Measurements from ENCODE around the gene DND1. TPM values are rescaled to one million over a fixed set of nuclear protein-coding genes. Genes with fewer than 3 reads are reported as not detected.
"Not testable (repeated sequence)": the region's sequence is repeated elsewhere in the genome, so short reads cannot be mapped to it uniquely, and the experiment has no call there.

The DND1 gene
- polyA plus RNA-seq, 4 donors = 0.16 to 3.1 (median 1.9) TPM

DNA sequence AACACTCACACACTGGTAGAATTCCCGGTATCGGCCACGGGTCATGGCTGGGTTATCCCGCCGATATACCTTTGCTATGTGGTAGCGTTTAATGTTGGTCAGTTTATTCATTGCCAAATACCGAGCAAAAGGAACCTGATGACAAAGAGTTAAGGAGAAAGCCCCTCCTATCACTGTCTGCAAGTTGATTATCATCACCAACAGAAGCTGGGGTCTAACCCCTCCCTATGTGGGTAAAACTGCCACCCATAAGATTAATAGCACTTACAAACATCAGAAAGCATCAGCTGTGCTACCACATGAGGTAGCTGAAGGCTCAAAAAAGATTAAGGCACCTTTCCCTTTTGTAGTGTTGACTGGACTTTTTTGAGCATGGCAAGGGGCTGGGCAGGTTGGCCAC lies 5.6 kb upstream of the DND1 start:
- peaks cover 0 to 2% (median 0%) of the 10 kb centered on the region in 3 donors for H3K4me1 ChIP-seq (ENCODE audit: control insufficient read depth in 3 of 3, insufficient read depth in 2 of 3, low read depth in 1 of 3, low read length in 2 of 3)
- WGBS, 3 donors = 94 to 98% (median 98%) methylated on average over 7 of the region's 7 CpGs
- H3K27ac ChIP-seq (ENCODE audit: low read depth in 1 of 3, low read length in 2 of 3) = no peak overlapping the region
- H3K9me3 ChIP-seq (ENCODE audit: control insufficient read depth in 2 of 2, insufficient read depth in 1 of 2, low read depth in 1 of 2, low read length in 1 of 2) = no peaks in the 10 kb centered on the region
- H3K36me3 ChIP-seq (ENCODE audit: control insufficient read depth in 3 of 3, insufficient read depth in 2 of 3, low read depth in 1 of 3, low read length in 3 of 3) = peaks cover 4 to 60% (median 28%) of the 10 kb centered on the region in 3 donors
- H3K4me3 ChIP-seq (ENCODE audit: low read depth in 1 of 3, low read length in 3 of 3) = no peak overlapping the region
- no peak for DNase-seq
- H3K27me3 ChIP-seq (ENCODE audit: control insufficient read depth in 3 of 3, insufficient read depth in 3 of 3, low read length in 3 of 3) = no peaks in the 10 kb centered on the region
- FAIRE-seq = no peak

DNA sequence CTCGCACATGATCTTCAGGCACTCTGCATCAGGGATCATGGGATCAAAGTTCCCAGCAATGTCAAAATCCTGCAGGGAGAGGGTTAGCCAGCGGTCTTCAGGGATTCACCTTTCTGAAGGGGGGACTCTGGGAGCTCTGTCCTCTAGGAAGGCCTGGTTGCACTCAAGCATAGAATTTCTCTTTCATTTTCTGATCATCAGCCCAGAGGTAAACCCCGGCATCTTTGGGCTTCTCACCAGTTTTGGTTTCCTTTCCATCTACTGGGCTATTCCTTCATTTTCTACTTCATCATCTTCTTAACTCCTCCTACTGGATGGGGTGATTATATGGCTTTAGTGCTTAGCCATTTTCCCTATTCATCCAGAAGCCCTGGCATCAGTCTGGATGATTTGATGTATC lies 4.6 kb upstream of the DND1 start:
- FAIRE-seq = no peak
- Histone ChIP-seq H3K4me1 (ENCODE audit: control insufficient read depth in 3 of 3, insufficient read depth in 2 of 3, low read depth in 1 of 3, low read length in 2 of 3) (peaks cover 0 to 2% (median 0%) of the 10 kb centered on the region in 3 donors), H3K36me3 (ENCODE audit: control insufficient read depth in 3 of 3, insufficient read depth in 2 of 3, low read depth in 1 of 3, low read length in 3 of 3) (peaks cover 4 to 63% (median 28%) of the 10 kb centered on the region in 3 donors), H3K9me3 (ENCODE audit: control insufficient read depth in 2 of 2, insufficient read depth in 1 of 2, low read depth in 1 of 2, low read length in 1 of 2) (no peaks in the 10 kb centered on the region), H3K27me3 (ENCODE audit: control insufficient read depth in 3 of 3, insufficient read depth in 3 of 3, low read length in 3 of 3) (no peaks in the 10 kb centered on the region), H3K27ac (ENCODE audit: low read depth in 1 of 3, low read length in 2 of 3) (no peak overlapping the region), H3K4me3 (ENCODE audit: low read depth in 1 of 3, low read length in 3 of 3) (no peak overlapping the region)
- 70 to 95% (median 89%) methylated on average over 3 of the region's 3 CpGs for WGBS, 3 donors
- no peak for DNase-seq

DNA sequence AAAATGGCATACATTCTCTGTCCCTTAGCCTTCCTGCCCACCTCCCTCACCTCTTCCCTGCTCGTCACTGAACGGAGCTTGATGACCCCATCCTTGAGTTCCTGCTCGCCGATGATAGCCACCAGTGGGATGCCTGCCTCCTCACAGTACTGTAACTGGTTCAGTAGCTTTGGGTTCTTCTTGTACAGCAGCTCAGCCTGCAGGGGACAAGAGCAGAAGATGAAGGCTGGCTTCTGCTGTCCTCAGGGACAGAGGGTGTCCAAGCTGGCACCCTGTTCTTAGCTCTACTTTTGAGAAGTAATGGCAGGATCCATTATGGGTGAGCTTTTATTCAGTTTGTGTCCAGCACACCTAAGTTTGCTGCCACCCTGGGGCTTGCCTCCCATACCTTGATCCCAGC lies 1.3 kb upstream of the DND1 start:
- Histone ChIP-seq H3K36me3 (ENCODE audit: control insufficient read depth in 3 of 3, insufficient read depth in 2 of 3, low read depth in 1 of 3, low read length in 3 of 3) (peaks cover 11 to 70% (median 30%) of the 10 kb centered on the region in 3 donors), H3K27me3 (ENCODE audit: control insufficient read depth in 3 of 3, insufficient read depth in 3 of 3, low read length in 3 of 3) (peaks cover 0 to 2% (median 0%) of the 10 kb centered on the region in 3 donors)
- no peak for FAIRE-seq

DNA sequence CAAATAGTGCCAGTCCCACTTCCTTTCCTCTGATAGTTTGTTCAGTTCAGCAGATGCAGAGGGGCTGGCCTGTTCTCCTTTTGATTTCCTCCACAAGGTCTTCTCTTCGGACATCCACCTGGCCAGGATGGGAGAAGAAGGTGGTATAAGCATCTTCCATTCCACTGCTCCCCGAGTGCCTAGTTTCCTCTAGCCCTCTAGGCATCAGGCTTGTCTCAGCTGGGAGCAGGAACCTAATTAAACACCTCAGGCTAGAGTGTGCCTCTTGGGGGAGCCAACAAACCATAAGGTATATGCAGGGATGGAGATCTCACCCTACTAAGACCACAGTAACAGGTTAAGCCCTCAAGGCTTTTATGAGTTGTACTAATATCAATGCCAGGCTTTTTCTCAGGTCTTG lies 835 bp upstream of the DND1 start:
- 76 to 89% (median 86%) methylated on average over 2 of the region's 2 CpGs for WGBS, 3 donors
- DNase-seq (no peak), FAIRE-seq (no peak)
- Histone ChIP-seq H3K27ac (ENCODE audit: low read depth in 1 of 3, low read length in 2 of 3) (no peak overlapping the region), H3K4me3 (ENCODE audit: low read depth in 1 of 3, low read length in 3 of 3) (no peak overlapping the region), H3K36me3 (ENCODE audit: control insufficient read depth in 3 of 3, insufficient read depth in 2 of 3, low read depth in 1 of 3, low read length in 3 of 3) (peaks cover 15 to 70% (median 25%) of the 10 kb centered on the region in 3 donors), H3K4me1 (ENCODE audit: control insufficient read depth in 3 of 3, insufficient read depth in 2 of 3, low read depth in 1 of 3, low read length in 2 of 3) (no peaks in the 10 kb centered on the region), H3K9me3 (ENCODE audit: control insufficient read depth in 2 of 2, insufficient read depth in 1 of 2, low read depth in 1 of 2, low read length in 1 of 2) (no peaks in the 10 kb centered on the region), H3K27me3 (ENCODE audit: control insufficient read depth in 3 of 3, insufficient read depth in 3 of 3, low read length in 3 of 3) (peaks cover 0 to 2% (median 0%) of the 10 kb centered on the region in 3 donors)

More for the DNA sequence above, 1.3 kb upstream of the DND1 start:
- Histone ChIP-seq H3K27ac (ENCODE audit: low read depth in 1 of 3, low read length in 2 of 3) (no peak overlapping the region), H3K4me3 (ENCODE audit: low read depth in 1 of 3, low read length in 3 of 3) (no peak overlapping the region), H3K9me3 (ENCODE audit: control insufficient read depth in 2 of 2, insufficient read depth in 1 of 2, low read depth in 1 of 2, low read length in 1 of 2) (no peaks in the 10 kb centered on the region), H3K4me1 (ENCODE audit: control insufficient read depth in 3 of 3, insufficient read depth in 2 of 3, low read depth in 1 of 3, low read length in 2 of 3) (no peaks in the 10 kb centered on the region)
- 94 to 95% (median 95%) methylated on average over 4 of the region's 4 CpGs for WGBS, 3 donors
- no peak for DNase-seq

DNA sequence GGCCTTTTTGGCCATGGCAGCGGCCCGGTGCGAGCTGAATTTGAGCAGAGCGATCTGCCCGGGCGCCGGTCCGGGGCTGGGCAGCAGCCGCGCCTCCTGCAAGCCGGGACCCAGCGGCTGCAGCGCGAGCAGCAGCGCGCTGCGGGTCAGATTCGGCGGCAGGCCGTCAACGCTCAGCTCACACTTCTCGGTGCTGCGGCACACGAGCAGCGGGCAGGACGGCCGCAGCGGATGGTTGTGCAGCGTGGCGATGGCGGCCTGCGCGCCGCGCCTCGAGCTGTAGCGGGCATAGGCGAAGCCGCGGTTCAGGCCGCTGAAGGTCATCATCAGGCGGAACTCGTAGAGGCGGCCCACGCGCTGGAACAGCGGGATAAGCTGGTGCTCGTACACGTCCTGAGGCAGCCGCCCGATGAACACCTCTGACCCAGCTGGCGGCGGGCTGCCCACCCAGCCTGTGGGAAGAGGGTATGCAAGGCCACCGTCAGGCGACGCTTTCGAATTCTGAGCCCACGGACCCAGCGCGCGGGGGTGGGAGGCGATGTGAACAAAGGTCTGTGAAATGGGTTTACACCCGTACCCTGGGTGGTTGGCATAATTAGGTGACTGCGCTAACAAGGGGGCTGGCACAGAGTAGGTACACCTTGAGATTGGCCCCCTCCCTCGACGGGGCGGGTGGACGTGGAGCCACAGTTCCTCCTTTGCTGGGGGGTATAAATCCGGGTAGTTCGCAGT lies 755 bp downstream of the DND1 start:
- 65 to 92% (median 91%) methylated on average over 69 to 70 of the region's 70 CpGs for WGBS, 3 donors
- H3K4me3 ChIP-seq (ENCODE audit: low read depth in 1 of 3, low read length in 3 of 3) = no peak overlapping the region
- H3K27me3 ChIP-seq (ENCODE audit: control insufficient read depth in 3 of 3, insufficient read depth in 3 of 3, low read length in 3 of 3) = peaks cover 0 to 2% (median 0%) of the 10 kb centered on the region in 3 donors
- DNase-seq = peak in 1 of 2 donors; percentile 40
- H3K36me3 ChIP-seq (ENCODE audit: control insufficient read depth in 3 of 3, insufficient read depth in 2 of 3, low read depth in 1 of 3, low read length in 3 of 3) = peaks cover 21 to 75% (median 33%) of the 10 kb centered on the region in 3 donors
- no peaks in the 10 kb centered on the region for H3K4me1 ChIP-seq (ENCODE audit: control insufficient read depth in 3 of 3, insufficient read depth in 2 of 3, low read depth in 1 of 3, low read length in 2 of 3)
- H3K9me3 ChIP-seq (ENCODE audit: control insufficient read depth in 2 of 2, insufficient read depth in 1 of 2, low read depth in 1 of 2, low read length in 1 of 2) = no peaks in the 10 kb centered on the region
- H3K27ac ChIP-seq (ENCODE audit: low read depth in 1 of 3, low read length in 2 of 3) = no peak overlapping the region
- FAIRE-seq = no peak

DNA sequence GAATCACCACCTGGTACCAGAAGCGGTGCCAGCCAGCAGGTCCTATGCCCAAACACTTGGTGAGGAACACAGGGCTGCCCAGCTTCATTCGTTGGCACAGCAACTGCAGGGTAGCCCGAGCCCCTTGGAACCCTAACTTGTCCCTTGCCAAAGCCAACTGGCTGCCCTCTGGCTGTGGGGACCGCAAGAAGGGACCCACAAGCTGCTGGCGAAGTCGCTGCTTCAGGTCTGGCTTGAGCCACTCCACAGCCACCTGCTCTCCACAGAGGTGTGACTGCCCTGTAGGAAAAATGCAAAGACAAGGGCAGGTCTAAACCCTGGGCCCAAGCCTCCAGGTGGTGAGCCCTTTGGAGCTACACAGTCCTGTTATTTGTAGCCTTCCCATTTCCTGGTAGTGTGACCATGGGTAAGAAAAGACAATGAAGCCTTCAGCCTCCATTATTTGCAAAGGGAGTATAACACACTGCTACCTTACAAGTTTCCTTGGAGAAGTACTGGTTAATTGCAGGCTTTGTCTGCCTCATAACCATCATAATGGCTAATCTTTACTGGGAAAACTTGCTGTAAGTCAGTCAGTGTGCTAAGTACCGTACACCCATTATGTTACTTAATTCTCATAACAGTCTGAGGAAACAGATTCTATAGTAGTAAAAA lies 1.8 kb downstream of the DND1 start:
- H3K36me3 ChIP-seq (ENCODE audit: control insufficient read depth in 3 of 3, insufficient read depth in 2 of 3, low read depth in 1 of 3, low read length in 3 of 3) = peaks cover 21 to 66% (median 25%) of the 10 kb centered on the region in 3 donors
- DNase-seq (no peak), FAIRE-seq (no peak)
- H3K9me3 ChIP-seq (ENCODE audit: control insufficient read depth in 2 of 2, insufficient read depth in 1 of 2, low read depth in 1 of 2, low read length in 1 of 2) = no peaks in the 10 kb centered on the region
- no peaks in the 10 kb centered on the region for H3K4me1 ChIP-seq (ENCODE audit: control insufficient read depth in 3 of 3, insufficient read depth in 2 of 3, low read depth in 1 of 3, low read length in 2 of 3)
- peaks cover 0 to 2% (median 0%) of the 10 kb centered on the region in 3 donors for H3K27me3 ChIP-seq (ENCODE audit: control insufficient read depth in 3 of 3, insufficient read depth in 3 of 3, low read length in 3 of 3)
- H3K4me3 ChIP-seq (ENCODE audit: low read depth in 1 of 3, low read length in 3 of 3) = no peak overlapping the region
- H3K27ac ChIP-seq (ENCODE audit: low read depth in 1 of 3, low read length in 2 of 3) = no peak overlapping the region
- 91 to 94% (median 94%) methylated on average over 5 to 6 of the region's 7 CpGs for WGBS, 3 donors

DNA sequence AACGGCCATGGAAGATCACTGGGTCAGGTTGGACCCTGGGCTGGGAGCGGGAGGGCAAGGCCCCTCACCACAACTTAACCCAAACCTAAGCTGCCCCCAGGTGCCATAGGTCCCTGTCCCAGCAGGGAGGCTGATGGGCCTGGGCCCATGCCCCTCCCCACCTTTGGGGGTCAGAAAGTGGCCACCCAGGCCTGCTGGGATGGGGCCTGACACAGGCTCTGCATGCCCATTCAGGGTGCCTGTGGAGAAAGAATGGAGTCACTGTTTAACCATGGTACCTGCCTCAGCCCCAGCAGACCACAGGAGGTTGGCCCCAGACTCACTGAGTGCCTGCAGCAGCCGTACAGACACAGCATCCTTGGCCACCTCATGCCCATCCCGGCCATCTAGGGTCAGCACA lies 2.3 kb downstream of the DND1 start:
- peaks cover 21 to 62% (median 25%) of the 10 kb centered on the region in 3 donors for H3K36me3 ChIP-seq (ENCODE audit: control insufficient read depth in 3 of 3, insufficient read depth in 2 of 3, low read depth in 1 of 3, low read length in 3 of 3)
- H3K27ac ChIP-seq (ENCODE audit: low read depth in 1 of 3, low read length in 2 of 3); H3K4me1 ChIP-seq (ENCODE audit: control insufficient read depth in 3 of 3, insufficient read depth in 2 of 3, low read depth in 1 of 3, low read length in 2 of 3); DNase-seq; FAIRE-seq; H3K4me3 ChIP-seq (ENCODE audit: low read depth in 1 of 3, low read length in 3 of 3); H3K27me3 ChIP-seq (ENCODE audit: control insufficient read depth in 3 of 3, insufficient read depth in 3 of 3, low read length in 3 of 3); H3K9me3 ChIP-seq (ENCODE audit: control insufficient read depth in 2 of 2, insufficient read depth in 1 of 2, low read depth in 1 of 2, low read length in 1 of 2): not testable (repeated sequence)
- WGBS, 3 donors = 91 to 98% (median 93%) methylated on average over 4 of the region's 4 CpGs

DNA sequence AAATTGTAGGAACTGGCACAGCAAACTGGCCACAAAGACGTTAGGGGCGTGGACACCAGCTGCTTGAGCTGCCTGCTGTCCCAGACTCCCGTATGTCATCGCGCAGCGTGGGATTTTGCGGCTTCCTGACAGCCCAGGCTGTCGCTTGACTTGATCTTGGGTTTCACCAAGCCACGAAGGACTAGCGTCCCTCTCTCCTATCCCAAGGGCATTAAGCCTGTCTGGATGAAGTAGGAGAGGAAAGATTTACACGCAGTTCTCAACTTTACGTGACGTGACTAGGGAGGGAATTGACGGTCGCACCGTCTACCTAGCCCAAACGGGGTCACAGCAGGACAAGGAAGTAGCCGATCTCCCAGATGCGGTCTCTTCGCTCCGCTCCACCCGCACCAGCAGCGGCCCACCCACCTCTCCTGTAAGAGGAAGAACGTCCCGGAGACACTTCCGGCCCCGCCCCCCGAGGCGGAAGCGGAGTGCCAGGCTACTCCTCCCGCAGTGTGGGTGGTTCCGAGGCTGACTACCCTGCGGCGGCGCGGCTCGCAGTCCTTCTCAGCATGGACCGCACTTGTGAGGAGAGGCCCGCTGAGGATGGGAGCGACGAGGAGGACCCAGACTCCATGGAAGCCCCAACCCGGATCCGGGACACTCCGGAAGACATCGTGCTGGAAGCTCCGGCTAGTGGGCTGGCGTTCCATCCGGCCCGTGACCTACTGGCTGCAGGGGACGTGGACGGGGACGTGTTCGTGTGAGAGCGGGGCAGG lies 8.8 kb downstream of the DND1 start, which contains the start of gene WDR55:
Gene WDR55, plus strand, starts transcription at position 546 of the 761 bp plus-strand sequence. Its CDS starts 9 bp downstream, at position 555.
- H3K4me1 ChIP-seq (ENCODE audit: control insufficient read depth in 3 of 3, insufficient read depth in 2 of 3, low read depth in 1 of 3, low read length in 2 of 3) = peaks cover 2 to 6% (median 4%) of the 10 kb centered on the region in 3 donors
- 0% methylated on average over 52 to 54 of the region's 54 CpGs for WGBS, 3 donors
- no peak for FAIRE-seq

More for the DNA sequence above, 8.8 kb downstream of the DND1 start, which contains the start of gene WDR55:
- no peaks in the 10 kb centered on the region for H3K9me3 ChIP-seq (ENCODE audit: control insufficient read depth in 2 of 2, insufficient read depth in 1 of 2, low read depth in 1 of 2, low read length in 1 of 2)
- peak within 1 kb of the TSS; percentile 79 to 96 (median 93) for H3K4me3 ChIP-seq (ENCODE audit: low read depth in 1 of 3, low read length in 3 of 3)
- no peaks in the 10 kb centered on the region for H3K27me3 ChIP-seq (ENCODE audit: control insufficient read depth in 3 of 3, insufficient read depth in 3 of 3, low read length in 3 of 3)
- DNase-seq = peak; percentile 97 to 98
- peak within 1 kb of the TSS; percentile 89 to 96 (median 95) for H3K27ac ChIP-seq (ENCODE audit: low read depth in 1 of 3, low read length in 2 of 3)
- peaks cover 16 to 37% (median 19%) of the 10 kb centered on the region in 3 donors for H3K36me3 ChIP-seq (ENCODE audit: control insufficient read depth in 3 of 3, insufficient read depth in 2 of 3, low read depth in 1 of 3, low read length in 3 of 3)

All from small intestine (tissue), 7 donors.